Motor neuron (in vitro differentiated cells): ENCODE measurements around the gene FST. TPM values are rescaled to one million over a fixed set of nuclear protein-coding genes. Genes with fewer than 3 reads are reported as not detected.
A peak's percentile ranks its signal among the peaks of the same experiment; 100 is the strongest.

Experiments used
- ATAC-seq, 8 experiments: fragments of 200-7000 bp; cut with Tn5 transposase; replicated peaks in 6 of 8; 2 replicates each; pipeline ENCODE4 v1.8.0; 2021; ENCODE audit warnings: mild to moderate bottlenecking in 8 of 8, moderate library complexity in 8 of 8
- H3K27ac ChIP-seq, 2 donors: fragments of 250-450 bp; sonication (Bioruptor Pico); 2 replicates each; pipeline ENCODE4 v1.9.0; 2021; ENCODE audit warnings: antibody characterized with exemption in 2 of 2, mild to moderate bottlenecking in 2 of 2, moderate library complexity in 1 of 2
- H3K4me1 ChIP-seq, 2 donors: fragments of 250-450 bp; sonication (Bioruptor Pico); replicated peaks in 1 of 2; 2 replicates each; pipeline ENCODE4 v1.6.1; 2021; ENCODE audit warnings: antibody characterized with exemption in 2 of 2, mild to moderate bottlenecking in 2 of 2, moderate library complexity in 1 of 2
- H3K4me3 ChIP-seq, 5 donors: fragments of 250-450 bp; sonication (Bioruptor Pico); 2 replicates each; pipeline ENCODE4 v1.9.0; 2021; ENCODE audit warnings: antibody characterized with exemption in 5 of 5, mild to moderate bottlenecking in 5 of 5, moderate library complexity in 4 of 5
- whole genome bisulfite sequencing, 10 experiments: fragments of 450-650 bp; shearing (Covaris generic); methylation state at CpG; one replicate each; pipeline ENCODE4 v1.0.0; 2022; 5-methylcytosine and 5-hydroxymethylcytosine counted together
- in situ Hi-C, 9 experiments: fragments of 400-800 bp; cut with MboI; loops; one replicate each; pipeline ENCODE4 v1.15.0; 2021; ENCODE audit warnings: low sequenced_read_pairs in 9 of 9, low pct_unique_long_range_greater_than_20kb in 2 of 9; ENCODE audit not compliant: unreplicated experiment in 9 of 9
- total RNA-seq, 8 experiments: library from RNA; unstranded; fragments of 300-600 nt; gene quantifications; 2 replicates each; pipeline versions ENCODE4 v1.2.3 to v1.2.4, GENCODE V29; 2022

Gene FST
- total RNA-seq, 8 experiments from 2014 or later = 0.41 to 34.8 (median 1.9) TPM

DNA sequence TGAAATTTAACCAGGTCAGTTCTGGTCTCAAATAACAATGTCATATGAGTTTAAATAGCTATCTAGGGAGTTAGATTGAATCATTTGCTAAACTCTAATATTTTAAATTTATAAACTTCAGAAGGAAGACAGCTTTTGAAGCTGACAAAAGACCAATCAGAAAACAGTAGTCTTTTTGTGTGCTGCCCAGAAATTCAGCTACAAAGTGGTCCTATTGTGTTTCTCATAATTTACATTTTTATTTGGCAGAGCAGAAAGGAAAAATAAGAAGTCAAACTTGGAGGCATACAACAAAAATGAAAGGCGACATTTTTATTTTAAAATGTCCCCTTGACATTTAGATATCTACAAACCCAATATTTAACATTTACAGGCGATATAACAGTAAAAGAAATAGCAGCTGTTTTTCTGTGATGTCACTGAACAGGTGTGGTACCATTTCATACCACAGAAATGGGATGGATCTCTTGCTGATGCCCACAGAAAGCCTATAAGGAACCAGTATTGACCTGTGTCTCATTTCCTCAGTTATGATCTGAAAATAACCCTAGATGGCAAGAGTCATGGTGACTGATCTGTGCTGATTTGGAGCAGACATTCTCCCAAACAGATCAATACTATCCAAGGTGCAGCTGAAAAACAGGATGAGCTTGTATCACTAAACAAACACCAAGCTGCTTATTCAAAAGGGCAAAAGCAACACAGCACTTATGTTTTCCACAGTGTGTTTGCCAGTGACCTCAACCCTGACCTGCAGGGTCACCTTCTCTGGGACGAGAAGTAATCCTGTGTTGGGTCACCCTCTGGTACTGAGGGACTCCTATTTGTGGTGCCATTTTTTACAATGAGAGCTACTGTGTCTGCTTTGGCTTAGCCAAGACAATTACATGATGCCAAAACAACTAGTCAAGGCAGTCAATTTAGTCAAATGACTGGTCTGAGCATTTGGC, 3.6 kb upstream of the FST start:
- no peak for ATAC-seq
- no peaks in the 10 kb centered on the region for H3K4me1 ChIP-seq
- H3K27ac ChIP-seq = no peak overlapping the region
- 68 to 95% (median 80%) methylated on average over 1 to 3 of the region's 3 CpGs; no CpG with 5 or more reads in 1 of the 10 experiments for WGBS, 10 experiments
- in situ Hi-C loops = loop anchor here in 1 of 9 experiments (25.0 kb wide), 1 partner anchor 385 kb away; no protein-coding TSS in a partner anchor
- H3K4me3 ChIP-seq = no peak overlapping the region

GRCh38 chr5:53478411-53479044, 1.9 kb upstream of the FST start:
- Histone ChIP-seq H3K27ac (no peak overlapping the region), H3K4me3 (peak overlapping the region; percentile 16 to 69 (median 56)), H3K4me1 (peaks cover 0 to 2% of the 10 kb centered on the region in 2 donors)
- WGBS, 10 experiments = 0 to 11% (median 4%) methylated on average over 2 to 14 of the region's 26 CpGs; no CpG with 5 or more reads in 1 of the 10 experiments
- in situ Hi-C loops = loop anchor here in 1 of 9 experiments (25.0 kb wide), 1 partner anchor 384 kb away; no protein-coding TSS in a partner anchor
- ATAC-seq = peak in 7 of 8 experiments; percentile 21 to 66 (median 63)

DNA sequence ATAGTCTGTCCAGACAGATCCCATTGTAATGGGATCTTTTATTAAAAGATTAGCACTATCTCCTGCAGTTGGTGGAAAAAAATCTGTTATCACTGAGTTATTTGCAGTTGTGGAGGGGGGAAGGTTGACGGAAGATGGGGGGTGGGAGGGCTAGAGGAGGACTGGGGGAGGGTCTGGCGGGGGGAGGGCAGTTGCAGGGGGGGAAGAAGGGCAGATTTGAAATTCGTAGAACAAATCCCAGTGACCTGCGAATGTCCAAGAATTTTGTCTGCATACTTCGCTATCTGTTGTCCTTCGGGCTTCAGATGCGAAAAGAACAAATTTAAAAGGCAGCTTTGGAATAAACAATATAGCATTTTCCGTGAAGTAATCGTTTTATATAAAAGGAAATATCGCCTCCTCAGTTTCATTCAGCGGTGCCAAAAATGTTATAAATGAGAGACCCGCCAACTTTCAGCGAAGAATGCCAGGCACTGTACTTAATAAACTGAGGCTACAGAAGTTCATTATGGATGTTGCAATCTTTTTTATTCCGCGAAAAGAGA, 1.3 kb upstream of the FST start:
- H3K4me3 ChIP-seq = peak overlapping the region; percentile 39 to 69 (median 56)
- in situ Hi-C loops = loop anchor here in 1 of 9 experiments (25.0 kb wide), 1 partner anchor 383 kb away; no protein-coding TSS in a partner anchor
- 0 to 3% (median 0%) methylated on average over 2 to 9 of the region's 15 CpGs; no CpG with 5 or more reads in 2 of the 10 experiments for WGBS, 10 experiments
- peaks cover 0 to 2% of the 10 kb centered on the region in 2 donors for H3K4me1 ChIP-seq
- no peak overlapping the region for H3K27ac ChIP-seq
- no peak for ATAC-seq

GRCh38 chr5:53479590-53480415, 626 bp upstream of the FST start:
- Histone ChIP-seq H3K27ac (peak overlapping the region in 1 of 2 donors; percentile 13), H3K4me1 (peaks cover 0 to 2% of the 10 kb centered on the region in 2 donors), H3K4me3 (peak overlapping the region; percentile 39 to 69 (median 56))
- WGBS, 10 experiments = 0% methylated on average over 1 to 5 of the region's 81 CpGs; no CpG with 5 or more reads in 4 of the 10 experiments
- in situ Hi-C loops = loop anchor here in 1 of 9 experiments (25.0 kb wide), 1 partner anchor 382 kb away; no protein-coding TSS in a partner anchor
- peak; percentile 28 to 64 (median 50) for ATAC-seq

GRCh38 chr5:53481159-53481886, 894 bp downstream of the FST start:
- H3K4me3 ChIP-seq = peak overlapping the region; percentile 39 to 69 (median 56)
- no peak for ATAC-seq
- 0 to 8% (median 0%) methylated on average over 1 to 6 of the region's 7 CpGs for WGBS, 10 experiments
- in situ Hi-C loops = loop anchor here in 1 of 9 experiments (25.0 kb wide), 1 partner anchor 381 kb away; no protein-coding TSS in a partner anchor
- no peak overlapping the region for H3K27ac ChIP-seq
- H3K4me1 ChIP-seq = peaks cover 0 to 2% of the 10 kb centered on the region in 2 donors

DNA sequence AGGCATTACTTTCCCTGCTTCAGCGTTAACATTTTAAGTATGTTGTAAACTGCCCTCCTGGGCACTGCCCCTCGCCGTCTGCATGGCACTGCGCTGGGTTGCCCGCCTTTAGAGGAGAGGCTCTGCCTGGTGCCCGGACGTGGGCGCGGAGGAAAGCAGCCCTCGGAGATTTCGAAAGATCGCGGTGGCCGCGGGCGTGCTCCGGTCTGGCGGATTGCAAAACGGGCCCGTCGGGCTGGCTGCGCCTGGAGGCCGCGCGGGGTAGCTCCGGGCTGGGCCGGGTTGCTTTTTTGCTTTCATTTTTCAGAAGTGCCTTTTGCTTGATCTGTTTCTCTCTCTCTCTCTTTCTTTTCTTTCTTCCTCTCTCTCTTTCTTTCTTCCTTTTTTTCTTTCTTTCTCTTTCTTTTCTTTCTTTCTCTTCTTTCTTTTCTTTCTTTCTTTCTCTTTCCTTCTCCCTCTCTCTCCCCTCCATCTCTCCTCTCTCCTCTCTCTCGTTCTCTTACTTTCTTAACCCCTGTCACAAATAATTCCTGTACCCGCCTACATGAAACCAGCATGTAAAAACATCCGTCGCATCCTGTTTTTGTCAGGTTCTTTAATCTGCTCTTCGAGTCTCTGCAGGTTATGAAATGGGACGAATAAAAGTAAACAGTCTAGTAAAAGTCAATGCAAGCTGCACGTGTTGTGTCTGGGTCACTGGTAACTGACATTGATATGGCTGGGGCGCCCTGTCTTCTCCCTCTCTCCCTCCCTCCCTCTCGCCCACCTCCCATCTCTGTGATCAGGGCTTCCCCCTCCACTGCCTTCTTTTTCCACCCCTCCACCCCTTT, 1.7 kb downstream of the FST start:
- Histone ChIP-seq H3K4me3 (peak overlapping the region; percentile 12 to 56 (median 24)), H3K27ac (no peak overlapping the region), H3K4me1 (peaks cover 0 to 2% of the 10 kb centered on the region in 2 donors)
- ATAC-seq = peak in 4 of 8 experiments; percentile 9 to 60 (median 54)
- in situ Hi-C loops = loop anchor here in 1 of 9 experiments (25.0 kb wide), 1 partner anchor 380 kb away; no protein-coding TSS in a partner anchor
- WGBS, 10 experiments = 1 to 17% (median 4%) methylated on average over 2 to 30 of the region's 36 CpGs

GRCh38 chr5:53482717-53483638, 2.5 kb downstream of the FST start:
- H3K27ac ChIP-seq = no peak overlapping the region
- H3K4me3 ChIP-seq = peak overlapping the region in 3 of 5 donors; percentile 6 to 56 (median 8)
- in situ Hi-C loops = loop anchor here in 1 of 9 experiments (25.0 kb wide), 1 partner anchor 379 kb away; no protein-coding TSS in a partner anchor
- peak in 4 of 8 experiments; percentile 6 to 23 (median 9) for ATAC-seq
- 0 to 100% (median 47%) methylated on average over 1 to 17 of the region's 35 CpGs; no CpG with 5 or more reads in 2 of the 10 experiments for WGBS, 10 experiments
- H3K4me1 ChIP-seq = peaks cover 0 to 2% of the 10 kb centered on the region in 2 donors

- ATAC-seq = no peak
Observed at GRCh38 chr5:53487436-53487835, 7.0 kb downstream of the FST start.

DNA sequence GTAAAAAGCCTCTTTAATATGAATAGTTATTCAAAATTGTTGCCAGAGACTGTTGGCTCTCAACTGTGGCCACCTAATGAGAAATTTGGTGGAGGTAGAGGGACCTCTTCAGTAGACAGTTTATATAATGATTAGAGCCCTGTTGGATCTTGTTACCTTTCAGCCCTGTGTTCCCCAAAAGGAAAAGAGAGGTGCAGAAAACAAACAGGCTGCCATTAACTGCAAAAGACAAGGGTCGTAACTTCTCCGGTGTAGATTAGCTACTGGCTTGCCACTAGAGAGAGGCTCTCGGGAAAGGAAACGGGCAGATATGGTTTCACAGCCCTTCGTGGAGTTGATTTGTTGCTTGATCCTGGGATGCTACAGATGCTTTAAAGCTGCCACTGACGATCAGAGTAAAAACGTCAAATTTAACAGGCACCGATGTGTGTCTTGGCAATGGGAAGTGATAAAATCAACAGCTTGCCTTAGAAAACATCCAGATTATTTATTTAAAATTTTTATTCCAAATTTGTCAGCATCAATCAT, 7.8 kb downstream of the FST start:
- no peak overlapping the region for H3K4me3 ChIP-seq
- WGBS, 10 experiments = 10 to 86% (median 59%) methylated on average over 4 to 8 of the region's 8 CpGs; no CpG with 5 or more reads in 2 of the 10 experiments
- ATAC-seq = no peak
- no peak overlapping the region for H3K27ac ChIP-seq
- in situ Hi-C loops = loop anchor here in 1 of 9 experiments (25.0 kb wide), 1 partner anchor 374 kb away; no protein-coding TSS in a partner anchor
- H3K4me1 ChIP-seq = no peaks in the 10 kb centered on the region

More at GRCh38 chr5:53487436-53487835, 7.0 kb downstream of the FST start:
- Histone ChIP-seq H3K27ac (no peak overlapping the region), H3K4me3 (no peak overlapping the region), H3K4me1 (peaks cover 0 to 2% of the 10 kb centered on the region in 2 donors)
- WGBS, 10 experiments = 100% methylated on average over 1 of the region's 1 CpG; no CpG with 5 or more reads in 7 of the 10 experiments
- in situ Hi-C loops = loop anchor here in 1 of 9 experiments (25.0 kb wide), 1 partner anchor 375 kb away; no protein-coding TSS in a partner anchor
